GM18868 (cell line): ENCODE data around the gene C10orf67.
A peak's percentile ranks its signal among the peaks of the same experiment; 100 is the strongest.

Experiments
- ATAC-seq: cut with Tn5 transposase; IDR thresholded peaks from one replicate; pipeline ENCODE4 v1.9.1; 2021; ENCODE audit warnings: mild to moderate bottlenecking, moderate library complexity; ENCODE audit not compliant: unreplicated experiment

The C10orf67 gene

DNA sequence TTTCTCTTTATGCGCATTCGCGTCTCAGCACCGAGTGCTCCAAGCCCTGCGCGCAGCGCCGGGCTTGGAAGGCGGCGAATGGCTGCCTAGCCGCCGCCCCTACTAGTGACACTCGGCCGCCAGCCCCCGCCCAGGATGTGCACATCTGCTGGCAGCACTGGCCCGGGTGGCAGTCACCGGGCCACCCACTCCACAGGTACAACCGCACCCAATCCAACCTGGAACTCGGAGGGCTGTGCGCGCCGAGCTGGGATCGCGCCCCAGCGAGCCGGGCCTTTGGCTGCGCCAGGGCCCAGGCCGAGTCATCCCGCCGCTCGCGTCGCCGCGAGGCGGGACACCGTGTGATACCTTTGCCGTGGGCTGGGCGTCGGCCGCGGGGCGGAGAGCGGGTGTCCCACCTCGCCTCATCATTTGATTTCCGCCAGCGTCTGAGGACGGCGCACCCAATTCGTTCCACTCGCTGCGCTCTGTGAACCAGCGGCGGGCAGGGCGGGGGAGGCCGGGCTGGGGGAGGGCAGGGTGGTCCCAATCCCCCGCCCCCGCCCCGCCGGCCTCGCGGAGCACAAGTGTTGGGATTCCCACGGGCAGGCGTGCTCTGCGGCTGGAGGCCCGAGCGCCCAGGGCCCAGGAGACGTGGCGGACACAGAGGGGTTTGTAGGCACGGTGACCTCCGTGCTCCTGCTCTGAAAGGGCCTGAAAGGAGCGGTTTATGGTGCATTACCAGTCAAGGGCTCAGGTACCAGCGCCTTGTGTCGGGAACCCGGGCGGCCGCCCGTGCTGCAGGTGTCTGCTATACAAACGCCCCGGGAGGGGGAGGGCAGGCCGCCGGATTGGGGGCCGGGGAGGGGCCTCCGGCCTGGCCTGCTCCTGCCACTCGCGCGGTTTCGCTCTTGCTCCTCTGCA is 170.3 kb downstream of the C10orf67 start:
- no peak for ATAC-seq

DNA sequence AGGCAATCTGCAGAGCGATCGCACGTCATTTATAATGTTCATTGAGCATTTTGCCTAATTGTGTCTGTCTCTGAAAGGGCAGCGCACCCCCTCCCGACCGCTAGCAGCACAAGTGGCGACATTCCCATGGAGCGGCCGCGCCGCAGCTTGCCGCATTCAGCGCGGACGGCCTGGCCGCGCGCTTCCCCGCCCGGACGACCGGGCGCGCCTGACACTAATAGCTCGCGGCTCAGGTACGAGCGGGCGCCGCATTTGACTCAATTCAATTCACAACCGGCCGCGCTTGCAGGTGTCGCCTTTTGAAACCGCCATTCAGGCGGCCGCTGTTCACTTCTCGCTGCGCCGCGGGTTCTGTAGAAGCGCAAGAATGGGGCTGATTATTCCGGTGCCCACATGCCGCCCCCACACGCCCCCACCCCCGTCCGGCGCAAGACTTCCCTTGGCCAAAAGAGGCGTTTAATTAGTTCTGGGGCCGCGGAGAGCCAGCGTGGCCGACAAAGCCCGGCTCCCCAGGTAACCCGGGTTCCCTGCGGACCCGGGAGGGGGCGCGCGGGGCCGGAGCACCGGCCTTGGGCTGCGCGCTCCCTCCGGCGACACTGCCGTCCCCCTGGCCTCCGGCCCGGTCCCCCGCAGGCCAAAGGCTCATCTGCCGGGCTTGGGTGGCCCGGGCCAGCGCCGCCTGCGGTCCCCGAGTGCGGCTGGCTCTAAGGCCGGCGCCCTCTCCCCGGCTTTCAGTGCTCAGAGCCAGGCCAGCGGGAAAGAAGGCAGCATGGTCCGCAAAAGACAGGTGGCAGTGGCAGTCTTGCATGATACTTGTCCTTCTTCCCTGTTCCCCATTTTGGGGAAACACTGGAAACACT is 171.2 kb downstream of the C10orf67 start:
- ATAC-seq, result no peak

DNA sequence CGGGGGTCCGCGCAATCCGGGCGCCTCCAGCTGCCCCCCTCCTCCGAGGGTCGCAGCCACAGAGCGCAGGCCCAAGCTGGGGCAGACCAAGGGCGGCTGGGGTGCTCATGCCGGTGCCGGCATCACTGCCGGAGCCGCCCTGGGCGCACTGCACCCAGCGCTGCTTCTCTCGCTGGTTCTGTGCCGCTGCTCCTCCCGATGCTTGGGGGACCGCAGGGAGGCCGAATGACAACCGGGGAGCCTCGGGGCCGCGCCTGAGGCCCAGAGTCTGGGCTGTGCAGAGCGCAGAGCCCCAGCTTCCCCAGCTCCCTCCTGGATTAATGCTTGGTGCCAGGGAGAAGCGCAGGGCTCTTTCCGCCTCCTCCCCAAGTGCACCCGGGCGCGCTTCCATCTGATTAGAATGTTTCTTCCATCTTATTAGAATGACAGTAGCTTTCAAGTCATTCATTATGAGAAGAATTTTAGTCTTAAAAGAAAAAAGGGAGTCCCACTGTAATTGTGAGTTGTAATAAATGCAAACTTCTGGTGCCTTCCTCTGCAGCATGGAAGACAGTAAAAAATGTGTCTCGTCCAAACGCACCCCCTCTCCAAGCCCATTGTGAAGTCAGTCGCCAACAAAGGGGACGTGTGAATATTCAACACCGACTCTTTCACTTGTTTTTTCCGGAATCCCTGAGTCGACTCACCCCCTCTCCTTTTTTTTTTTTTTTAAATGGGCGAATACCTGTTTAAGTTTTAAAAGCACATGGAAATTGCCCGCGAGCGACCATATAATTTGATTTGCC is 172.0 kb downstream of the C10orf67 start:
- no peak for ATAC-seq

DNA sequence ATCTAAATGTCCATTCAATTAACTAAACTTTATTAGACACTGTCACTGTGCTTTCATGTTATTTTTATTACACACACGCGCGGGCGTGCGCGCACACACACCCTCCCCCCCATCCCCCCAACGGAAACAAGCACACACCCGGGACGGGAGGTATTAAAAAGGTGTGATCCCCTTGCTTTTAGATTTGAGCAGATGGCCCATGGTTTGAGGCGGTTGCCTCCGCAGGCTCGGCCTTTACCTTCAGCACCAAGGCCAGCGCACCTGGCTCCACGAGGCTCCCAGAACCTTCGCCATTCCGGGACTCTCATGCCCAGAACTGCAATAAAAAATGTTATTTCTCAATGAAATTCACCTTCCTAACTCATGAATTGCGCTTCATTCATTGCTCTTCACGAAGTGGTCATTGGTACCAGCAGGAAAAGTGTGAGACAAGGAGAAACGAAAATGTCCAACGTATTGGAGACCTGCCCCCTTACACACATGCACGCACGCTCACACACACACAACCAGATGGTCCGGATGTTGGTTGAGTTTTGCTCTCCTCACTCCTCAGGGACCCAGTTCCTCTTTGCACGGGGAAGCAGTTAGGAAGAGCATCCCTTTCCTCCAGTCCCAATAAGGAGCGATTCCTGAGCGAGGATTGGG is 173.2 kb downstream of the C10orf67 start:
- no peak for ATAC-seq

DNA sequence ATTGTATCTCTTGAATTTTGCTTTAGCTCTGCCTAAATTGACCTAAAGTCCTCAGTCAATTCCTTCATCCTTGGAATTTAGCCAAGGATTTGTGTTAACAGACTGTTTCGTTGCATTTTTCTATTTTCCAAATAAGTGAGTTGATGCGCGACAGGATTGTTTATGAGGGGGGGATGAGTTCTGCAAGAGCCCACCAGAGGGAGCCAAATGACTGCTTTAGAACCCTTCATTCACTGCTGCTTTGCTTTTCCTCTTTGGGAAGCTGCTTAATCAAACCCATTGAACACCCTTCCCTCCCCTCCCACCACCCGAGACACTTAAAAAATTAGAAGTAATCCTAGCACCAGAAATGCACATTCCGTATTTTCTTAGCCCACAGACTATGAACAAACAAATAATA is 186.2 kb downstream of the C10orf67 start:
- ATAC-seq, result peak; percentile 57

DNA sequence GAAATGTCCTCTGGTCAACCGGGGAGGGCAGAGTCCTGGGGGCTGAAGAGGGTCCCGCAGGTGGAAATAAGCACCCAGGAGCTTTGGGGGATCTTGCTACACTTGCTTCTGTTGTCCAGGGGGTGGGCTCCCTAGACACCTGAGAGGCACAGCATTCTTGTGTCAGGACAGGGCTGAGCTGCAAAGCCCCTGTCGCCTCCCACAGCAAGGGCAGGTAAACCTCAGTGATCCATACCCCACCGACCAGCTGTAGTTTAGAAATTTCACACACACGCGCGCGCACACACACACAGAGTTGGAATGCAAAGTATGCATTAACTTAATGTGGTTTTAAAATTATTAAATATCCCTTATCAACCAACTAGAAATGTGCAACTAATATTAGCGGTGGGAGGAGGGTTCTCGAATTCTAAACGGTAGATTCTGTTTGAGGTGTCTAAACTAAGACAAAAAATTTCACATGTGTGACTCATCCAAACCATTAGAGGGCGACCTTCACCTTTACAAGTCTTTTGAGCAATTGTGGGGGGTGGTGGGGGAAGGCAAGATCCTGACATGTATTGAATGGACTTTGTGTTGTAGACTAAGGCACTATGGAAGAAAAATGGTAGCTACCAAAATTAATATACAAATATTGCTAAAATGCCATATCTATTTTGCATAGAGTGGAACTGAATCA is 186.8 kb downstream of the C10orf67 start:
- peak; percentile 61 for ATAC-seq

DNA sequence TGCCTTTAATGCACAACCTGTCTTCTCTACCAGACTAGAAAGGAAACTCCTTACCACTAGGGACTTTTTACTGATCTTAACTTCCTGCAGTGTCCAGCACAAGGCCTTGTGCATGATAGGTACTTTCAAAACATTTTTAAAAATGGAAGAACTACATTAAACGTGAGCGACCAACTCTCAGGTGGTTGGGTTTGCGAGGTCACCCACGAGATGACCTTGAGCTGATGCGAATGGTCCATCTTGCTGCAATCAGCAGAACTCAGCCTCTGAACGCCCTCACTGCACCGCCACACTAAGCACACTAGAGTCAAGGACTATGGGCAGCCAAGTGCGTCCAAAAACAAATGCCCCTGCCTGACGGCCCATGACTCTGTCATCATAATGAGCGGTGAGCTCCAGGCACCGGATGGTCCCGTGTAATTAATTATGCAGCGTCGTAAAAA is 187.3 kb downstream of the C10orf67 start:
- peak; percentile 72 for ATAC-seq

DNA sequence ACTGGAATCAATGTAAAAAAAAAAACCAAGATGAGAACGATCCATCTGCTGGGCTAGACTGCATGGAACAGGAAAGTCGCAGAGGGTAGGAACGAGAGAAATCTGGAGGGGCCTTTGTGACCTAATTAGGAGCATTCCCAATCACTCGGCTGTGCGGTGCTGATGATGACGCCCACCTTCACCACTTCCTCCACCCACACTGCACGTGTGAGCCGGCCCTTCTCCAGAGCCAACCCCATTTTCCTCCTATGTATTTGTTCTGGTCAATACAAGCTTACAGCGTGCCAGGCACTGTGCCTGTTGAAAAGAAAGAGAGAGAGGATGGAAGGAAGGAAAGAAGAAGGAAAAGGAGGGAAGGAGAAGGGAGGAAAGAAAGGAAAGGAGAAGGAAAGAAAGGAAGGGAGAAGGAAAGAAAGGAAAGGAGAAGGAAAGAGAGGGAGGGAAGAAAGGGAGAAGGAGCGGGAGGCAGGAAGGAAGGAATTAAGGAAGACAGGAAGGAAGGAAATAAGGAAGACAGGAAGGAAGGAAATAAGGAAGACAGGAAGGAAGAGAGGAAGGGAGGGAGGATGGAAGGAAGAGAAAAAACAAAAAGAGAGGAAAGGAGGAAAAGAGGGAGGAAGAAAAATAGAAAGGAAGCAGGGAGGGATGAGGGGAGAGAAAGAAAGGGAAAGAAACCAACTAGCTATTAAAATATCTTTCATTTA is 188.0 kb downstream of the C10orf67 start:
- no peak for ATAC-seq

DNA sequence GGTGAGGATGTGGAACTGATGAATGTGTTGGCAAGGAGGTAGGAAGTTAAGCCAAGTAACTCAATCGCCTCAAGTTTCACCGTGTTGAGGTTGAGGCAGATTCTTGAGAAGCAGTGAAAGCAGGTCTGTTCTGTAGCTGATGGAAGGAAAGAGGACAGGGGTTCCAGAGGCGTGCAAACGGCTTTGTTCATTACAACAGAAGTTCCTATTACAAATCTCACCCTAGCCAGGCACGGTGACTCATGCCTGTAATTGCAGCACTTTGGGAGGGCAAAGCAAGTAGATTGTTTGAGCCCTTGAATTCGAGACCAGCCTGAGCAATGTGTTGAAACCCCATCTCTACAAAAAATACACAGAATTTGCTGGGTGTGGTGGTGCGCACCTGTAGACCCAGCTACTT is 189.4 kb downstream of the C10orf67 start:
- ATAC-seq, result no peak
